GM21447 (cell line): Measurements from ENCODE around the gene UNC80.
A peak's percentile ranks its signal among the peaks of the same experiment; 100 is the strongest.

ENCODE experiments used
- ATAC-seq: cut with Tn5 transposase; IDR thresholded peaks from one replicate; pipeline ENCODE4 v1.9.1; 2021; ENCODE audit not compliant: unreplicated experiment

The UNC80 gene

GRCh38 chr2:209808521-209808920 is 36.9 kb downstream of the UNC80 start:
- ATAC-seq, result no peak

GRCh38 chr2:209809256-209809655 is 37.6 kb downstream of the UNC80 start:
- no peak for ATAC-seq

GRCh38 chr2:209817844-209818271 is 46.2 kb downstream of the UNC80 start:
- no peak for ATAC-seq

DNA sequence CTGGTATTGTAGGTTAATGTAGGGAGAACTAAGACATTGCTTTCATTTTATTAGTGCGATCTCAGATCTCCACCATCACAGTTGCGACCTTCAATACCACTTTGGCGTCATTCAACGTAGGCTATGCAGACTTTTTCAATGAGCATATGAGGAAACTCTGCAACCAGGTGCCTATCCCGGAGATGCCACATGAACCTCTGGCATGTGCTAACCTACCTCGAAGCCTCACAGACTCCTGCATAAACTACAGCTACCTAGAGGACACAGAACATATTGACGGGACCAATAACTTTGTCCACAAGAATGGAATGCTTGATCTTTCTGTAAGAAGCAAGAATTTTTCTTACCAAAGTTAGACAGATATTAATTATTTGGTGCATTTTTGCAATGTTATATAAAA is 47.3 kb downstream of the UNC80 start:
- no peak for ATAC-seq

DNA sequence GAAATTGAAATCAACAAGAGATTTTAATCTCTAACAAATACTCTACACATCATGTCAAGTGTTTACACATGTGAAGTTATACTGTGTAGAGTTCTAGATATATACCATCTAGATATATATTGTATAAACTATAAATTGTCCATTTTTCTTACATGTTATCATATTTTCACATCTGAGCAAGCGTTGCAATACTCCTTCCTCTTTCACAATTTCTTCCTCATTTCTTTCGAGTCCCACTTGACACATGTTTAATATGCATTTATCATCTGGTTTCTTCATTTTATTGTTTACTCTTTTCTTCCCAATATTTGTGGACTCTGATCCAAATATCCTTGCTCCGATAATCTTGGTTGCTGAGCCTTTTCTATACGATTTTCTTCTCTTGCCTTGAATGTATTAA is 50.2 kb downstream of the UNC80 start:
- ATAC-seq, result no peak

DNA sequence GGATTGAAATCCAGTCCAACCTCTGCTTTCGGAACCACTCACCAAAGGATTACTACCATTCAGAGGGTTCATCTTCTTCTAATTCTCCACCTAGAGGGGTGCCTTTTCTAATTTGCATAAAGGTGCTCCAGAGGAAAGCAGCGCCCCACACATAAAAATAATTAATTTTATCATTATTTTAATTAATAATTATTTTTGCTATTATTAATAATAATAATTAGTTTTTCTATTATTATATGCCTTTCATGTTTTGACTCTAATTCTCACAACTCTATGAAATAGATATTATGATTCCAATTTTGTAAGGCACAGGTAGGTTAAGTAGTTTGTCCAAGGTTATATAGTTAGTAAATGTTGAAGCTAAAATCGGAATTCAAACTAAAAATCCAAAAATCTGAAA is 51.9 kb downstream of the UNC80 start:
- no peak for ATAC-seq

GRCh38 chr2:209824391-209824790 is 52.8 kb downstream of the UNC80 start:
- ATAC-seq, result no peak

- ATAC-seq, result no peak
These were observed 59.3 kb downstream of the UNC80 start for GRCh38 chr2:209830722-209831465.

- no peak for ATAC-seq
These were observed 63.1 kb downstream of the UNC80 start for GRCh38 chr2:209834767-209835166.

DNA sequence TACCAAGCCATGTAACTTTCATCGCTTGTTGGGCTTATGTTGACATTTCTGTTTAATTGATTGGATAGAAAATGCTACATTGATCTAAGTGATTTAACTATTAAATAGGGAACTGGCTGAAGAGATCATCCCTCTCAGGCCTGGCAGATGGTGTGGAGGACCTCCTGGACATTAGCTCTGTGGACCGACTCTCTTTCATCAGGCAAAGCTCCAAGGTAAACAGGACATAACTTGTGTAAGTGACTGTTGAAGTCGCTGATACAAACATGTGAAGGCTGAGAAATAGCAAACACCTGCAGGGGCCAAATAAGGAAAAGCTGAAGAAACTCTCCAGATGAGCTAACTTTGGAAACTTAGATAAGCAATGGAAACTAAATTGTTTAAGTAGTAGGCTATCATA is 68.8 kb downstream of the UNC80 start:
- no peak for ATAC-seq

GRCh38 chr2:209845666-209846065 is 74.0 kb downstream of the UNC80 start:
- no peak for ATAC-seq

GRCh38 chr2:209864716-209865295 is 93.2 kb downstream of the UNC80 start:
- no peak for ATAC-seq

GRCh38 chr2:209868271-209868994 is 96.8 kb downstream of the UNC80 start:
- no peak for ATAC-seq

GRCh38 chr2:209870067-209870466 is 98.4 kb downstream of the UNC80 start:
- no peak for ATAC-seq

- no peak for ATAC-seq
These were observed 101.0 kb downstream of the UNC80 start for GRCh38 chr2:209872675-209873074.

- no peak for ATAC-seq
These were observed 103.6 kb downstream of the UNC80 start for GRCh38 chr2:209875270-209875669.

GRCh38 chr2:209876211-209876610 is 104.6 kb downstream of the UNC80 start:
- ATAC-seq, result no peak

- no peak for ATAC-seq
These were observed 107.1 kb downstream of the UNC80 start for GRCh38 chr2:209878701-209879100.

DNA sequence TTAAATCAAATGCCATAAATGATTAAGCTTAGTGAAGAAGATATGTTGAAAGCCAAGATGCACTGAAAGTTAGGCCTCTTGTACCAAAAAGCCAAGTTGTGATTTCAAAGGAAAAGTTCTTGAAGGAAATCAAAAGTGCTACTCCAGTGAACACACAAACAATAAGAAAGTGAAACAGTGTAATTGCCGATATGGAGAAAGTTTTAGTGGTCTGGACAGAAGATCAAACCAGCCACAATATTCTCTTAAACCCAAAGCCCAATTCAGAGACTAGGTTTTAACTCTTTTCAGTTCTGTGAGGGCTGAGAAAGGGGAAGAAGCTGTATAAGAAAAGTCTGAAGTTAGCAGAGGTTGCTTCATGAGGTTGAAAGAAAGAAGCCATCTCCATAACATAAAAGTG is 129.0 kb downstream of the UNC80 start:
- ATAC-seq, result no peak

GRCh38 chr2:209901172-209901571 is 129.5 kb downstream of the UNC80 start:
- ATAC-seq, result no peak

GRCh38 chr2:209905691-209906090 is 134.1 kb downstream of the UNC80 start:
- ATAC-seq, result no peak

- ATAC-seq, result peak; percentile 50
These were observed 136.1 kb downstream of the UNC80 start for GRCh38 chr2:209907746-209908145.
